ENCODE data around the gene DNAH11. TPM values are rescaled to one million over a fixed set of nuclear protein-coding genes. Genes with fewer than 3 reads are reported as not detected.
A peak's percentile ranks its signal among the peaks of the same experiment; 100 is the strongest.

The DNAH11 gene
- total and polyA plus RNA-seq, 2 of the 13 experiments (the other 11 are each of a cell fraction or from before 2014, with no cell fraction given), result not detected

- no TSS peak for BruUV-seq (replicated peaks)
- Histone ChIP-seq H3K4me1 (ENCODE audit: insufficient read depth, low read length) (no peaks in the 10 kb centered on the region), H2AFZ (ENCODE audit: low read length) (no peak overlapping the region), H3K9ac (ENCODE audit: insufficient read depth, low read depth, low read length) (no peak overlapping the region), H3K27me3 (ENCODE audit: control insufficient read depth in 1 of 2, insufficient read depth in 2 of 2, low read length in 2 of 2) (no peaks in the 10 kb centered on the region), H3K9me3 (ENCODE audit: low read length) (no peaks in the 10 kb centered on the region), H4K20me1 (ENCODE audit: insufficient read depth, low read length) (no peaks in the 10 kb centered on the region), H3K36me3 (replicated peaks in 1 of 2; ENCODE audit: control insufficient read depth in 1 of 2, insufficient read depth in 2 of 2, low read length in 2 of 2) (no peaks in the 10 kb centered on the region), H3K27ac (ENCODE audit: extremely low read length, insufficient read depth, low read length) (no peak overlapping the region), H3K4me2 (ENCODE audit: low read depth, low read length) (no peak overlapping the region), H3K79me2 (ENCODE audit: insufficient read depth, low read length) (no peaks in the 10 kb centered on the region), H3K4me3 (replicated peaks in 1 of 3; ENCODE audit: insufficient read depth in 1 of 3, low read depth in 2 of 3, low read length in 3 of 3) (no peak overlapping the region)
- CTCF ChIA-PET (ENCODE audit: low intra/inter-chr PET ratio, low total read pairs), result no interaction called here
- POLR2A ChIA-PET, result no interaction called here
- WGBS (ENCODE audit: low lambda C conversion rate), result 0% methylated on average over 4 of the region's 4 CpGs
- no peak for FAIRE-seq
- ATAC-seq, result peak; percentile 77
- in situ Hi-C loops (cut with HindIII; ENCODE audit: extremely low pct_ligation_motif_present, low pct_unique_long_range_greater_than_20kb), result no loop called here
- TF ChIP-seq SETDB1 (CRISPR knock-in tag; IDR thresholded peaks at IDR 0.05; ENCODE audit: borderline replicate concordance) (no peak), HNF4A (CRISPR knock-in tag; IDR thresholded peaks at IDR 0.05) (peak; percentile 45; the same call in 1 of the 2 replicates), POLR2AphosphoS2 (IDR thresholded peaks at IDR 0.05; ENCODE audit: low read depth, low read length) (no peak), ARNTL (CRISPR knock-in tag; IDR thresholded peaks at IDR 0.05) (no peak), GABPA (IDR thresholded peaks at IDR 0.05; ENCODE audit: low read depth, low read length) (0 out of 2 replicates have a peak, but pooled peaks have one; percentile 12), GABPA (CRISPR knock-in tag; IDR thresholded peaks at IDR 0.05; ENCODE audit: low read depth) (no peak), PRPF4 (IDR thresholded peaks at IDR 0.05; ENCODE audit: low read depth, low read length, poor library complexity, severe bottlenecking) (no peak)
- TF ChIP-seq, protein P1, sequence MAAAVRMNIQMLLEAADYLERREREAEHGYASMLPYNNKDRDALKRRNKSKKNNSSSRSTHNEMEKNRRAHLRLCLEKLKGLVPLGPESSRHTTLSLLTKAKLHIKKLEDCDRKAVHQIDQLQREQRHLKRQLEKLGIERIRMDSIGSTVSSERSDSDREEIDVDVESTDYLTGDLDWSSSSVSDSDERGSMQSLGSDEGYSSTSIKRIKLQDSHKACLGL (CRISPR knock-in tag; IDR thresholded peaks at IDR 0.05), result no peak
- TF ChIP-seq, protein P2, sequence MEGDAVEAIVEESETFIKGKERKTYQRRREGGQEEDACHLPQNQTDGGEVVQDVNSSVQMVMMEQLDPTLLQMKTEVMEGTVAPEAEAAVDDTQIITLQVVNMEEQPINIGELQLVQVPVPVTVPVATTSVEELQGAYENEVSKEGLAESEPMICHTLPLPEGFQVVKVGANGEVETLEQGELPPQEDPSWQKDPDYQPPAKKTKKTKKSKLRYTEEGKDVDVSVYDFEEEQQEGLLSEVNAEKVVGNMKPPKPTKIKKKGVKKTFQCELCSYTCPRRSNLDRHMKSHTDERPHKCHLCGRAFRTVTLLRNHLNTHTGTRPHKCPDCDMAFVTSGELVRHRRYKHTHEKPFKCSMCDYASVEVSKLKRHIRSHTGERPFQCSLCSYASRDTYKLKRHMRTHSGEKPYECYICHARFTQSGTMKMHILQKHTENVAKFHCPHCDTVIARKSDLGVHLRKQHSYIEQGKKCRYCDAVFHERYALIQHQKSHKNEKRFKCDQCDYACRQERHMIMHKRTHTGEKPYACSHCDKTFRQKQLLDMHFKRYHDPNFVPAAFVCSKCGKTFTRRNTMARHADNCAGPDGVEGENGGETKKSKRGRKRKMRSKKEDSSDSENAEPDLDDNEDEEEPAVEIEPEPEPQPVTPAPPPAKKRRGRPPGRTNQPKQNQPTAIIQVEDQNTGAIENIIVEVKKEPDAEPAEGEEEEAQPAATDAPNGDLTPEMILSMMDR (CRISPR knock-in tag; IDR thresholded peaks at IDR 0.05), result peak; percentile 33; the same call in 1 of the 2 replicates
- intact Hi-C loops (cut with micrococcal nuclease; ENCODE audit: unreplicated experiment), result no loop called here
- DNase-seq (ENCODE audit: low spot score), result no peak
Observed at GRCh38 chr7:21704359-21704758, 161.5 kb downstream of the DNAH11 start.

Measured in HepG2 (cell line).